ENCODE data around the gene CDIPT. TPM values are rescaled to one million over a fixed set of nuclear protein-coding genes. Genes with fewer than 3 reads are reported as not detected.

CDIPT gene
- total and polyA plus RNA-seq, 2 of the 13 experiments (the other 11 are each of a cell fraction or from before 2014, with no cell fraction given) = 54.9 to 97.5 TPM

DNA sequence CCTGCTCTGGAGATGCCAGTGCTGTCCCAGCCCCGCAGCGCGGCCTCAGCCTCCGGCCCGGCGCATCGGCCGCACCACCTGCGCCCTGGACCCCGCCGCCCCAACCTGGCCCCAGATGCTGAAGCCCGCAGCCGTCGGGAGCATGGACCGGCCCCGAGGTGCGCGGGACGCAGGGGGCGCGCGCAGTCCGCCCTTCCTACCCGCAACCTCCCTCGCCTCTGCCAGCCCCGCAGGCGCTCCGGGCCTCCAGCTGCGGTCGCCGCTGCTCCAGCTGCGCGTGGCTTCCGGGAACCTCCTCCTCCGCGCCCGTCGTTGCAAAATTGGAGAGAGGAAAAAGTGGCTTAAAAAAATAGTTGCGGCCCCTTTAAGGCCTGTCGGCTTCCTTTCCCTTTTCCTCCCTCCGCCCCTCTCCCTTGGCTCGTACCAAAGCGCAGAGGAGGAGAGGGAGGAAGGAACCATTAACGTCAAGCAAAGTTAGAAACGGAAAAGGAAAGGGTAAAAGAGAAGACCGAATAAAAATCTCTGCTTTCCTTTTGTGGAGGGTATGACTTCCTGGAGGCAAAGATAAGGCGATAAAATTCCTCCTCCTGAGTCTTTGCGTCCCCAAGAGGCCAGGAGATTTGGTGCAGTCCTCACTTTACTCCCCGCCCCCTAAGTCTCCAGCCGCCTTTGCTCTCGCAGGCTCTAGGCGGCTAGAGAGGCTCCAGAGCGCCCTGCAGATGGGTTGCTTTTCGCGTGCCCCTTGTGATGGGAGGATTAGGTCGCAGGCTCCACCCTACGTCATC, at the start of gene CDIPT (continued):
- TF ChIP-seq, protein P1, sequence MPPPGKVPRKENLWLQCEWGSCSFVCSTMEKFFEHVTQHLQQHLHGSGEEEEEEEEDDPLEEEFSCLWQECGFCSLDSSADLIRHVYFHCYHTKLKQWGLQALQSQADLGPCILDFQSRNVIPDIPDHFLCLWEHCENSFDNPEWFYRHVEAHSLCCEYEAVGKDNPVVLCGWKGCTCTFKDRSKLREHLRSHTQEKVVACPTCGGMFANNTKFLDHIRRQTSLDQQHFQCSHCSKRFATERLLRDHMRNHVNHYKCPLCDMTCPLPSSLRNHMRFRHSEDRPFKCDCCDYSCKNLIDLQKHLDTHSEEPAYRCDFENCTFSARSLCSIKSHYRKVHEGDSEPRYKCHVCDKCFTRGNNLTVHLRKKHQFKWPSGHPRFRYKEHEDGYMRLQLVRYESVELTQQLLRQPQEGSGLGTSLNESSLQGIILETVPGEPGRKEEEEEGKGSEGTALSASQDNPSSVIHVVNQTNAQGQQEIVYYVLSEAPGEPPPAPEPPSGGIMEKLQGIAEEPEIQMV (CRISPR knock-in tag; IDR thresholded peaks at IDR 0.05; ENCODE audit: low read depth) = peak; percentile 15; the same call in 1 of the 2 replicates
- TF ChIP-seq, protein P2, sequence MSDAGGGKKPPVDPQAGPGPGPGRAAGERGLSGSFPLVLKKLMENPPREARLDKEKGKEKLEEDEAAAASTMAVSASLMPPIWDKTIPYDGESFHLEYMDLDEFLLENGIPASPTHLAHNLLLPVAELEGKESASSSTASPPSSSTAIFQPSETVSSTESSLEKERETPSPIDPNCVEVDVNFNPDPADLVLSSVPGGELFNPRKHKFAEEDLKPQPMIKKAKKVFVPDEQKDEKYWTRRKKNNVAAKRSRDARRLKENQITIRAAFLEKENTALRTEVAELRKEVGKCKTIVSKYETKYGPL (CRISPR knock-in tag; IDR thresholded peaks at IDR 0.05) = no peak
- no peak for TF ChIP-seq ZNF619 (CRISPR knock-in tag; IDR thresholded peaks at IDR 0.05)
- peak; percentile 76 for TF ChIP-seq JUN (CRISPR knock-in tag; IDR thresholded peaks at IDR 0.05)
- TF ChIP-seq ZNF235 (CRISPR knock-in tag; IDR thresholded peaks at IDR 0.05; ENCODE audit: borderline replicate concordance) = 0 out of 2 replicates have a peak, but pooled peaks have one; percentile 21
- 0 out of 2 replicates have a peak, but pooled peaks have one; percentile 91 for TF ChIP-seq ZSCAN30 (CRISPR knock-in tag; IDR thresholded peaks at IDR 0.05)
- TF ChIP-seq ZNF562 (CRISPR knock-in tag; IDR thresholded peaks at IDR 0.05; ENCODE audit: borderline replicate concordance) = no peak
- TF ChIP-seq MYC (CRISPR knock-in tag; IDR thresholded peaks at IDR 0.05; ENCODE audit: borderline replicate concordance) = peak; percentile 72
- TF ChIP-seq, protein P3, sequence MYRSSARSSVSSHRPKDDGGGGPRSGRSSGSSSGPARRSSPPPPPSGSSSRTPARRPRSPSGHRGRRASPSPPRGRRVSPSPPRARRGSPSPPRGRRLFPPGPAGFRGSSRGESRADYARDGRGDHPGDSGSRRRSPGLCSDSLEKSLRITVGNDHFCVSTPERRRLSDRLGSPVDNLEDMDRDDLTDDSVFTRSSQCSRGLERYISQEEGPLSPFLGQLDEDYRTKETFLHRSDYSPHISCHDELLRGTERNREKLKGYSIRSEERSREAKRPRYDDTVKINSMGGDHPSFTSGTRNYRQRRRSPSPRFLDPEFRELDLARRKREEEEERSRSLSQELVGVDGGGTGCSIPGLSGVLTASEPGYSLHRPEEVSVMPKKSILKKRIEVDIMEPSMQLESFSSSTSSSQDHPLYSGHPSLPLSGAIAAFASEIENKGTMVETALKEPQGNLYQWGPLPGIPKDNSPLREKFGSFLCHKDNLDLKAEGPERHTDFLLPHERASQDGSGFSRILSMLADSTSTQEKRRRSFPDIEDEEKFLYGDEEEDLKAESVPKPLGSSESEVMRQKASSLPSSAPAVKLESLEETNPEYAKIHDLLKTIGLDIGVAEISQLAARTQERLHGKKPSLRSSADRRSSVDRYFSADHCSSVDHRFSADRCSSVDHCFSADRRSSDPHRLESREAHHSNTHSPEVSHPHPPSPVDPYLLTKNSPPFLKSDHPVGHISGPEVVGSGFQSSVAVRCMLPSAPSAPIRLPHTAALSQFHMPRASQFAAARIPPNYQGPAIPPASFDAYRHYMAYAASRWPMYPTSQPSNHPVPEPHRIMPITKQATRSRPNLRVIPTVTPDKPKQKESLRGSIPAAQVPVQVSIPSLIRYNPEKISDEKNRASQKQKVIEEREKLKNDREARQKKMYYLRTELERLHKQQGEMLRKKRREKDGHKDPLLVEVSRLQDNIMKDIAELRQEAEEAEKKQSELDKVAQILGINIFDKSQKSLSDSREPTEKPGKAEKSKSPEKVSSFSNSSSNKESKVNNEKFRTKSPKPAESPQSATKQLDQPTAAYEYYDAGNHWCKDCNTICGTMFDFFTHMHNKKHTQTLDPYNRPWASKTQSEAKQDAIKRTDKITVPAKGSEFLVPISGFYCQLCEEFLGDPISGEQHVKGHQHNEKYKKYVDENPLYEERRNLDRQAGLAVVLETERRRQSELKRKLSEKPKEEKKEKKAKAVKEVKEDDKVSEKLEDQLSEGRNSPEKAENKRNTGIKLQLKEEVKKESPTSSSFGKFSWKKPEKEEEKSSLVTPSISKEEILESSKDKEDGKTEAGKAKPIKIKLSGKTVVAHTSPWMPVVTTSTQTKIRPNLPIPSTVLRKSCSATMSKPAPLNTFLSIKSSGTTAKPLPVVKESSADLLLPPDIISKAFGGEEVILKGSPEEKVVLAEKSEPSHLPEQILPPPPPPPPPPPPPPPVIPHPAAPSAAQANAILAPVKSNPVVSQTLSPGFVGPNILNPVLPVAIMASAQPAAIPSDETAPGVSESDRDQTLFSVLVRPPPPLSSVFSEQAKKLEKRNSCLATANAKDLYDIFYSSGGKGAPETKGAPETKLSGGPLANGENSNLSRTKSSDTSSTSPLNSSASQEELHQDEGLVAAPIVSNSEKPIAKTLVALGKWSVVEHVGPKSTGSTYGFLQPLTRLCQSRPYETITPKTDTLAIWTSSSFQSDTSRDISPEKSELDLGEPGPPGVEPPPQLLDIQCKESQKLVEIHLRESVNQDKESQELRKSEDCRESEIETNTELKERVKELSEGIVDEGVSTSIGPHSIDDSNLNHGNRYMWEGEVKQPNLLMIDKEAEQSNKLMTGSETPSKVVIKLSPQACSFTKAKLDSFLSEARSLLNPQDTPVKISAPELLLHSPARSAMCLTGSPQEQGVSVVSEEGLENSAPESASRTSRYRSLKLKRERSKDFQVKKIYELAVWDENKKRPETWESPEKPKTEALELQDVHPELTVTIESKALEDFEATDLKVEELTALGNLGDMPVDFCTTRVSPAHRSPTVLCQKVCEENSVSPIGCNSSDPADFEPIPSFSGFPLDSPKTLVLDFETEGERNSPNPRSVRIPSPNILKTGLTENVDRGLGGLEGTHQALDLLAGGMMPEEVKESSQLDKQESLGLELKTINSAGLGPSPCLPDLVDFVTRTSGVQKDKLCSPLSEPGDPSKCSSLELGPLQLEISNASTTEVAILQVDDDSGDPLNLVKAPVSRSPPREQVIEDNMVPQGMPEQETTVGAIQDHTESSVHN (CRISPR knock-in tag; IDR thresholded peaks at IDR 0.05) = no peak
- TF ChIP-seq NCOA1 (CRISPR knock-in tag; IDR thresholded peaks at IDR 0.05) = 0 out of 2 replicates have a peak, but pooled peaks have one; percentile 21
- no peak for TF ChIP-seq ZNF282 (IDR thresholded peaks at IDR 0.05; ENCODE audit: partially characterized antibody)
- peak; percentile 94 for TF ChIP-seq CREM (IDR thresholded peaks at IDR 0.05)
- peak; percentile 66; the same call in 1 of the 2 replicates for TF ChIP-seq CREM (CRISPR knock-in tag; IDR thresholded peaks at IDR 0.05)
- TF ChIP-seq, protein P4, sequence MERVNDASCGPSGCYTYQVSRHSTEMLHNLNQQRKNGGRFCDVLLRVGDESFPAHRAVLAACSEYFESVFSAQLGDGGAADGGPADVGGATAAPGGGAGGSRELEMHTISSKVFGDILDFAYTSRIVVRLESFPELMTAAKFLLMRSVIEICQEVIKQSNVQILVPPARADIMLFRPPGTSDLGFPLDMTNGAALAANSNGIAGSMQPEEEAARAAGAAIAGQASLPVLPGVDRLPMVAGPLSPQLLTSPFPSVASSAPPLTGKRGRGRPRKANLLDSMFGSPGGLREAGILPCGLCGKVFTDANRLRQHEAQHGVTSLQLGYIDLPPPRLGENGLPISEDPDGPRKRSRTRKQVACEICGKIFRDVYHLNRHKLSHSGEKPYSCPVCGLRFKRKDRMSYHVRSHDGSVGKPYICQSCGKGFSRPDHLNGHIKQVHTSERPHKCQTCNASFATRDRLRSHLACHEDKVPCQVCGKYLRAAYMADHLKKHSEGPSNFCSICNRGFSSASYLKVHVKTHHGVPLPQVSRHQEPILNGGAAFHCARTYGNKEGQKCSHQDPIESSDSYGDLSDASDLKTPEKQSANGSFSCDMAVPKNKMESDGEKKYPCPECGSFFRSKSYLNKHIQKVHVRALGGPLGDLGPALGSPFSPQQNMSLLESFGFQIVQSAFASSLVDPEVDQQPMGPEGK (CRISPR knock-in tag; IDR thresholded peaks at IDR 0.05) = peak; percentile 70
- TF ChIP-seq RFX3 (CRISPR knock-in tag; IDR thresholded peaks at IDR 0.05) = peak; percentile 20; the same call in 1 of the 2 replicates
- TF ChIP-seq ZSCAN31 (CRISPR knock-in tag; IDR thresholded peaks at IDR 0.05; ENCODE audit: low read depth) = no peak; the same call in 1 of the 2 replicates
